HepG2 (cell line): ENCODE measurements around the gene FAM20C.

Experiments
- BRD4 ChIP-seq: sonication (generic); formaldehyde crosslinking; IDR thresholded peaks from 2 replicates; pipeline ENCODE4 v1.4.0; 2020; ENCODE audit warnings: missing genetic modification reagents
- CREB1 ChIP-seq, 2 experiments: fragments of 450-650 bp in 1 of 2; IDR thresholded peaks; 2 replicates each; pipeline ENCODE4 v1.6.1; 2016 to 2017; ENCODE audit warnings: control low read depth in 1 of 2, mild to moderate bottlenecking in 1 of 2, missing compliant biosample characterization in 1 of 2, missing genetic modification characterization in 1 of 2
- CTCF ChIP-seq: sonication (generic); formaldehyde crosslinking; IDR thresholded peaks from 2 replicates; pipeline ENCODE4 v1.5.0; 2020; ENCODE audit warnings: mild to moderate bottlenecking, missing genetic modification reagents, moderate library complexity
- ETV5 ChIP-seq: IDR thresholded peaks from 2 replicates; pipeline ENCODE4 v1.6.1; 2018; ENCODE audit warnings: missing biosample characterization, missing genetic modification reagents, inconsistent platforms, borderline replicate concordance
- FOSL2 ChIP-seq: sonication (generic); formaldehyde crosslinking; IDR thresholded peaks from 2 replicates; pipeline ENCODE4 v1.4.0; 2020; ENCODE audit warnings: missing genetic modification reagents
- HNF4A ChIP-seq: sonication (generic); formaldehyde crosslinking; IDR thresholded peaks from 2 replicates; pipeline ENCODE4 v1.4.0; 2020; ENCODE audit warnings: missing genetic modification reagents
- NFE2 ChIP-seq: sonication (generic); formaldehyde crosslinking; IDR thresholded peaks from 2 replicates; pipeline ENCODE4 v1.4.0; 2020; ENCODE audit warnings: missing genetic modification reagents
- NFIC ChIP-seq: IDR thresholded peaks from 2 replicates; pipeline ENCODE4 v1.6.1; 2012; ENCODE audit warnings: mild to moderate bottlenecking, low read length, inconsistent platforms
- RERE ChIP-seq: IDR thresholded peaks from 2 replicates; pipeline ENCODE4 v1.6.1; 2016; ENCODE audit warnings: low read depth, missing genetic modification reagents, missing compliant biosample characterization
- TGIF2 ChIP-seq: IDR thresholded peaks from 2 replicates; pipeline ENCODE4 v1.6.1; 2016; ENCODE audit warnings: control low read depth, missing compliant biosample characterization
- ZNF12 ChIP-seq: sonication (generic); formaldehyde crosslinking; IDR thresholded peaks from 2 replicates; pipeline ENCODE4 v1.5.0; 2020; ENCODE audit warnings: missing genetic modification reagents
- ZNF431 ChIP-seq: sonication (generic); formaldehyde crosslinking; IDR thresholded peaks from 2 replicates; pipeline ENCODE4 v1.9.0; 2022; ENCODE audit warnings: missing genetic modification reagents, low read depth, mild to moderate bottlenecking, borderline replicate concordance
- ZNF75D ChIP-seq: sonication (generic); formaldehyde crosslinking; IDR thresholded peaks from 2 replicates; pipeline ENCODE4 v1.8.1; 2023; ENCODE audit warnings: missing genetic modification reagents, mild to moderate bottlenecking, borderline replicate concordance
- TF ChIP-seq, protein P1 (sequence below): IDR thresholded peaks from 2 replicates; pipeline ENCODE4 v1.6.1; 2012; ENCODE audit warnings: inconsistent platforms

DNA sequence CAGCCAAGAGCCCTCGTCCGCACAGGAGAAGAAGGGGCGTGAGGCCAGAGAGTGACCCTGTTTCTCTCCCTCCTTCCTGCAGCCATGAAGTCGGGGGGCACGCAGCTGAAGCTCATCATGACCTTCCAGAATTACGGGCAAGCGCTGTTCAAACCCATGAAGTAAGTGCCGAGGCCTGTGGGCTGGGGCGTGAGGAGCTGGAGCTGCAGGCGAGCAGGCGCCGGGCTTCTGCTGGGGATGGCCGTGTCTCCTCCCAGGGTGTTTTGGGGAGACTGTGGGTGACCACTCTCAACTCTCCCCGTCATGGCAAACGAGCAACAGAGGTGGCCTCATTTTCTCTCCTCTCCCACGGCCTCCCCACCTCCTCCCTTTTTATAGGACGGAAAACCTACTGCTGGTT lies 16.4 kb downstream of the FAM20C start:
- no peak for TF ChIP-seq ZNF12 (CRISPR knock-in tag)
- no peak for TF ChIP-seq BRD4
- no peak for TF ChIP-seq HNF4A
- TF ChIP-seq TGIF2 (CRISPR knock-in tag) = no peak
- no peak for TF ChIP-seq NFE2 (CRISPR knock-in tag)
- no peak for TF ChIP-seq ETV5
- TF ChIP-seq FOSL2 (CRISPR knock-in tag) = no peak
- TF ChIP-seq, protein P1, sequence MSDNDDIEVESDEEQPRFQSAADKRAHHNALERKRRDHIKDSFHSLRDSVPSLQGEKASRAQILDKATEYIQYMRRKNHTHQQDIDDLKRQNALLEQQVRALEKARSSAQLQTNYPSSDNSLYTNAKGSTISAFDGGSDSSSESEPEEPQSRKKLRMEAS = no peak
- no peak for TF ChIP-seq NFIC
- no peak for TF ChIP-seq CTCF
- no peak for TF ChIP-seq RERE (CRISPR knock-in tag)
- no peak for TF ChIP-seq ZNF431 (CRISPR knock-in tag)
- no peak for TF ChIP-seq CREB1 (IDR thresholded peaks at IDR 0.05)
- no peak for TF ChIP-seq CREB1 (CRISPR knock-in tag; IDR thresholded peaks at IDR 0.05)
- no peak for TF ChIP-seq ZNF75D (CRISPR knock-in tag)
